Stimulated activated CD8-positive, alpha-beta memory T cell treated with anti-CD3 and anti-CD28 coated beads, Interleukin-15, amount 100 ng/mL, for 48 hours (primary cell): ENCODE data around the gene CADPS2.

Experiments used
- DNase-seq, 2 donors: peaks; one replicate each; pipeline ENCODE4 v3.0.0-alpha.2; 2020; ENCODE audit warnings: low read depth in 2 of 2

CADPS2 gene

GRCh38 chr7:122457325-122457724 is 428.9 kb downstream of the CADPS2 start:
- DNase-seq, result no peak

DNA sequence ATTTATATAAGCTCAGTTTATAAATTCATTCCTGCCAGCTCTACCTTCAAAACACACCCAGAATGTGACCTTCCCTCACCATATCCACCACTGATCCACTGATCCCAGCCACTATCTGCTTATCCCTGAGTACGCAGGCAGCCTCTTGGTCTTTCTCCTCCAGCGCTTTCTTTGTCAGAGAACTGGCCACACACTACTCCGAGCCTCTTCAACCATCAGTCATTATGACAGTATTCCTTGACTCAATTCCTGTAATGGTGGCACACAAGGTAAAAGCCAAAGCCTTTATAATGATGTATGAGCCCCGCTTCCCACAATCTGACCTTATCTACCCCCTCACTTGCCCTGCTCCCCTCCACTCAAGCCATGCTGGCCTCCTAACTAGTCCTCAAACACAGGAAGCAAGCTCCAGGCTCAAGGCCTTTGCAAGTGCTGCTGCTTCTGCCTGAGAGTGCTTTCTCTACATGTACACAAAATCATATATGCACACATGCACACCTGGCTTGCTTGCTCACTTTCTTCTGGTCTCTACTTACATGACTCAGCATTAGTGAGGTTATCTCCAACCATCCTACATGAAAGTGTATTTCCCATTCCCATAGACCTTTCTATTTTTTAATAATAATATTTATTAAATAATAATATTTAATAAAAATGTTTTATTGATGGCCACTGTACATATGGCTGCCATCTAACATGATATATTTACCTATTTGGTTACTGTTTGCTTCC is 431.3 kb downstream of the CADPS2 start:
- no peak for DNase-seq

- no peak for DNase-seq
Observed at GRCh38 chr7:122453432-122453831, 432.8 kb downstream of the CADPS2 start.

- DNase-seq, result no peak
Observed at GRCh38 chr7:122448893-122449589, 437.2 kb downstream of the CADPS2 start.

GRCh38 chr7:122442929-122443328 is 443.3 kb downstream of the CADPS2 start:
- DNase-seq, result no peak

- DNase-seq, result no peak
Observed at GRCh38 chr7:122438492-122438891, 447.8 kb downstream of the CADPS2 start.

GRCh38 chr7:122438006-122438405 is 448.3 kb downstream of the CADPS2 start:
- no peak for DNase-seq

- no peak for DNase-seq
Observed at GRCh38 chr7:122433765-122434164, 452.5 kb downstream of the CADPS2 start.

DNA sequence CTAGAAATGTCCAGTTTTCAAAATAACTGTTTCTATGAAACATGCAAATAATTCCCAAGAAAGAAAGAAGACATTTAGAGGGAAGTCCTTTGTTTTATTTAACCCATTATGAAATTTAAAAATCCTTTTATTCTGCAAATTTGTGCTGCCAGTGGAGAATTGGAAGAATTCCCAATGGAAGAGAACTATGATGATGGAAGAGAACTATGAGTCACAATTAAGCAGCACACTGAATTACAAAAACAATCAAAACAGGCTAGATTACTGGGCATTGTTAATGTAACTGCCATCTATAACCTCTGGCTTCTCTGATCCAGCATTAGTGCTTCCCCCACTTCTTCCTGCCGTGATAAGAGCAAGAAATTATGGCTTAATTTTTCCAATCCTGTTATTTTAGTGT is 455.6 kb downstream of the CADPS2 start:
- no peak for DNase-seq

- DNase-seq, result no peak
Observed at GRCh38 chr7:122429926-122430325, 456.3 kb downstream of the CADPS2 start.

DNA sequence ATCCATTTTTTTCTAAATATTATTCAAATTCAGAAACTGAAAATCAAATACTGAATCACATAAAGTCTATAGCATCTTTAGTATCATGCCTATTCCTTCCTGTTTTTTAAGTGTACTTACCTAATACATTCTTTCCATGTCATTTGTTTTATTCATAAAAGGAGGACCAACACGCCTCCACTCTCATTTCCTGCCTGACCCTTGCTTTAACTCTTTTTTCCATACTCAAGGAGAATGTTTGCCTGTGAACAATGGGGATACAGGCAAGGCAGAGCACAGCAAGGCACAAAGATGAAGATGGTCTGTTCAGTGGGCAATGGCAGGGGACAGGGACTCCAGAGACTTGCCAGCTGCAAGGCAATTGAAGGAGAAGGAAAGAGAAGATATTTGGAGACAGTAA is 460.5 kb downstream of the CADPS2 start:
- no peak for DNase-seq

DNA sequence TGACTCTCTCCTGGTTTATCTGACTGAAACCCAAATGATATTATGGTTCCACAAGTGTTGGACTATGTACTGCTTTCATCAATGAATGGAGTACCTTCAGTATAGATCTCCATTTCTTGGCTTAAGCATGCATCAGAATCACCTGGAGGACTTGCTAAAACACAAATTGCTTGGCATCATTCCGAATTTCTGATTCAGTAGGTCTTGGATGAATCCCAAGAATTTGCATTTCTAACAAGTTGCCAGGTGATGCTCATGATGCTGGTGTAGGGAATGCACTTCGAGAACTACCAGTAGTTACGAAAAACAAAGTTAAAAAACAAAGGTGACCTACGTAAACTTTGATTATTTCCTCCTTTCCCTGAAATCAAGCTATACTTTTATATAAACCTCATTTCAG is 462.7 kb downstream of the CADPS2 start:
- DNase-seq, result no peak

- DNase-seq, result no peak
Observed at GRCh38 chr7:122416336-122416735, 469.9 kb downstream of the CADPS2 start.

- no peak for DNase-seq
Observed at GRCh38 chr7:122415510-122415909, 470.8 kb downstream of the CADPS2 start.

- DNase-seq, result no peak
Observed at GRCh38 chr7:122413339-122413738, 472.9 kb downstream of the CADPS2 start.

DNA sequence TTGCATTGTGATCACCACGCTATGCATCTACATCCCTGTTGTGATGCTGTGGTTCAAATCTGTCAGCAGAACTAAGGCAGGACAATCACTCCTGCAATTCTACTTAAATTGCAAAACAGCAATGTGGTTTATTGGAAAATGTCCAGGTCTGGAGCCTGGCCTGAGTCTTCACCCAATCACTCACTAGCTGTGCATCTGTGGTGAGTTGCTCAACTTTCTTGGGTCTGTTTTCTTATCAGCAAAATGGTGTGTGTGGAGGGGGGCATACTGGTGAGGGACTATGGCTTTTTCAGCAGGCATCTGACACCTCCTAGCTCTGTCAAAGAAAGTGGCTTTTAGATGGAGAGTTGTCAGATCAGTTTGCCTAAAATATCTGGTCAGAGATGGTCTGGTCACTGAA is 473.4 kb downstream of the CADPS2 start:
- no peak for DNase-seq

GRCh38 chr7:122412441-122412840 is 473.8 kb downstream of the CADPS2 start:
- no peak for DNase-seq

DNA sequence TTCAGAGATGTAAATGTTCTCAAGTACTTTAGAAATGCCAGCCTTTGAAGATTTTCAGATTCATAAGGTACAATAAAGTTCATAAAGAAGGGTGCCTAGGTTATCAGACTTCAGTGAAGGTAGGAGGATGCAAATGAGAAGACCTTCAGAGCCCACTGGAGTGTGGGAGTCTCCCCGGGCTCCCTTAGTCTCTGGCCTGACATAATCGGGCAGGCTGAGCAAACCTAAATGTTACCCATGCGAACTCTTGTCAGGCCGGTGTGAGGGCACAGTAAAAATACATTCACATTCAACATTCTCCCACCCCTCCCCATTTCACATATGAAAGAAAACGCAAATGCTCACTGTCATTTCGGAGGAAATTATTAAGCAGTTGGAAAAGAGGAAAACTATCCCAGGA is 479.1 kb downstream of the CADPS2 start:
- no peak for DNase-seq

DNA sequence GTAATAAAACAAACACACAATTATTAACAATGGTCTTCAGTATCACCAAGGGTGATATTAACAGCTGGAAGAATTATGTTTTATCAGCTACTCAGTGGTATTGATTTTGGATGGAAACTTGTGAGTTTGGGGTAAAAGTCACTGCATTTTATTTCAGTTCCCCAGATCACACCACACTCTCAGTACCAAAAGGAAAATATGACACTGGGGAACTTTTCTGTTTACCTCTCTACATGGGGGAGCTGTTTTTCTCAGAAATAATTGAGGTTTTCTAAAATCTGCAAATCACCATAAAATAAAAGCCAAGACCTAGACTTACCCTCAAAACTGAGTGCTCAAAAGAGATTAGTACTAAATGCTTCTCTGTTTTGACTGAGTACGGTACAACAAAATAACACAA is 483.1 kb downstream of the CADPS2 start:
- DNase-seq, result no peak

DNA sequence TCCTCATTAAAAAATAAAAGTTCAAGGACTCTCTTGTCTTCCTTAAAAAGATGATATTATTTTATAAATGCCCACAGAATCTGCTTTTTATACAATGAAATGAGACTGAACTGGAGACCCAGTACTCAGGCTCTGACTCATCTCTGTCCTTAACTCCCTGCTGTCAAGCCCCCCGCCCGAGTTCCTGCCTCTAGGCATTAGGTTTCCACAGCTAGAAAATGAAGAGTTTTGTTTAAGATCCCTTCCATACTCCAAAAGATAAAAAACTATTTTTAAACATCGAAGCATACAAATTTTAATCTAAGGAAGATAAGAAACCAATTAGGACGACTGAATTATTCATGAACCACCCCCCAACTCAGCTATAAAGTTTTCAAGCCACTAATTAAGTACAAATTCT is 484.0 kb downstream of the CADPS2 start:
- DNase-seq, result no peak

GRCh38 chr7:122397381-122397780 is 488.9 kb downstream of the CADPS2 start:
- no peak for DNase-seq

DNA sequence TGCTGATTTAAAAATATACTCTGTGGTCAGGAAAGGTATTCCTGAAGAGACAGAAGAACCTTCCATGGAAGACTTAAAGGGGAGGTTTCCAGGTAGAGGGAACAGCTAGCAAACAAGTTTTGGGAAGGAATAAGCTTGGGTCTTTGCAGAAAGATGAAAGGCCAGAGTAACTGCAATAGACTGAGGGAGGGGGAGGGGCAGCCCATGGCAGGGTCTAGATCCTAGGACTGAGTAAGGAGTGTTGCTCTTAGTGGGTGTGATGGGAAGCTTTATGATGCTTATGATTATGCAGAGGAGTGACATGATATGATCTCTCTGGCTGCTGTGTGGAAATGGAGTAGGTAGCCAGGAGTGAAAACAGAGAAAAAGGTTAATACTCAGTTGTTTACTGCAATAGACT is 491.7 kb downstream of the CADPS2 start:
- DNase-seq, result no peak

DNA sequence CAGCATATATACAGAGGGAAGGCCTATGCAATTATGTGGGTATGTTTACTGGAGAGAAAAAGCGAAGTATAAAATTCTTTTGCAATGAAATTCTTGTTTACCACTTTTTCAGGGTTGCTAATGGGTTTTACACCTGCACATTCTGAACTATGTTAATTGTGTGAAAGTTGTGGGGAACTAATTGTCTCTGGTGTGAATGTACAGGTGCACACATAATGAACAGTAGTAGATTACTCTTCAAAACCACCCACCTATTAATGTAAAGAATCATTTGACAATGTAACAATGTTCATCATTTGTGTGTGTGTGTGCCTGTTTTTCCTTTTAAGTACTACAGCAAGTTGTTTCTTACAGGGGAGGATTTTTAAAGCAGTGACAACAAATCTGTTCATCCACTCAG is 501.7 kb downstream of the CADPS2 start:
- DNase-seq, result no peak

GRCh38 chr7:122383934-122384333 is 502.3 kb downstream of the CADPS2 start:
- DNase-seq, result no peak
